Fibroblast of lung (primary cell): Measurements from ENCODE around the gene FANCD2OS. TPM values are rescaled to one million over a fixed set of nuclear protein-coding genes. Genes with fewer than 3 reads are reported as not detected.

Source experiments
- DNase-seq, 2 donors: peaks; one replicate each; pipeline versions ENCODE4 v3.0.0 to v3.0.0-alpha.2; 2010; ENCODE audit warnings: low read depth in 2 of 2
- H2AFZ ChIP-seq: 2 replicates; pipeline ENCODE4 v1.5.1; 2012; ENCODE audit warnings: low read length, control low read depth, inconsistent platforms
- H3K27ac ChIP-seq: 2 replicates; pipeline ENCODE4 v1.5.1; 2011; ENCODE audit warnings: low read length, control low read depth; ENCODE audit not compliant: insufficient read depth
- H3K27me3 ChIP-seq: 2 replicates; pipeline ENCODE4 v1.5.1; 2011; ENCODE audit warnings: mild to moderate bottlenecking, low read length; ENCODE audit not compliant: control insufficient read depth, insufficient read depth
- H3K36me3 ChIP-seq: 2 replicates; pipeline ENCODE4 v1.5.1; 2011; ENCODE audit warnings: low read length; ENCODE audit not compliant: control insufficient read depth, insufficient read depth
- H3K4me1 ChIP-seq: 2 replicates; pipeline ENCODE4 v1.5.1; 2011; ENCODE audit warnings: low read length; ENCODE audit not compliant: control insufficient read depth, insufficient read depth; ENCODE audit errors: extremely low read depth
- H3K4me2 ChIP-seq: 2 replicates; pipeline ENCODE4 v1.5.1; 2011; ENCODE audit warnings: low read length, control low read depth; ENCODE audit not compliant: insufficient read depth; ENCODE audit errors: extremely low read depth
- H3K4me3 ChIP-seq, 4 experiments: fragments of 200-600 bp in 1 of 4; sonication (generic) in 1 of 4; replicated peaks in 1 of 4; 2 replicates each; pipeline ENCODE4 v1.5.1; 2011 to 2016; ENCODE audit warnings: low read length in 4 of 4, low read depth in 3 of 4, mild to moderate bottlenecking in 3 of 4, control low read depth in 2 of 4, inconsistent platforms in 1 of 4, mixed read lengths in 1 of 4; ENCODE audit not compliant: insufficient read depth in 1 of 4; ENCODE audit errors: control extremely low read depth in 1 of 4
- H3K79me2 ChIP-seq: 2 replicates; pipeline ENCODE4 v1.5.1; 2012; ENCODE audit warnings: mild to moderate bottlenecking, low read length, inconsistent platforms; ENCODE audit not compliant: control insufficient read depth, insufficient read depth
- H3K9ac ChIP-seq: 2 replicates; pipeline ENCODE4 v1.5.1; 2011; ENCODE audit warnings: mild to moderate bottlenecking, low read length, control low read depth; ENCODE audit not compliant: insufficient read depth
- H3K9me3 ChIP-seq: 2 replicates; pipeline ENCODE4 v1.5.1; 2012; ENCODE audit warnings: low read depth, low read length; ENCODE audit not compliant: control insufficient read depth, insufficient read depth
- H4K20me1 ChIP-seq: 2 replicates; pipeline ENCODE4 v1.5.1; 2011; ENCODE audit warnings: low read length; ENCODE audit not compliant: control insufficient read depth, insufficient read depth; ENCODE audit errors: extremely low read depth
- CTCF ChIP-seq, 2 donors: IDR thresholded peaks in 1 of 2; conservative IDR thresholded peaks in 1 of 2; 1 replicate in 1 of 2; 2 replicates in 1 of 2; pipeline ENCODE4 v1.5.1; 2011 to 2012; ENCODE audit warnings: low read length in 2 of 2, control low read depth in 1 of 2, inconsistent platforms in 1 of 2, low read depth in 1 of 2, mild to moderate bottlenecking in 1 of 2
- EZH2 ChIP-seq: IDR thresholded peaks from 2 replicates; pipeline ENCODE4 v1.5.1; 2012; ENCODE audit warnings: low read length, control low read depth, mild to moderate bottlenecking; ENCODE audit errors: missing control alignments
- polyA plus RNA-seq, 2 donors: library from polyadenylated mRNA; depleted of rRNA in 1 of 2; stranded (reverse) in 1 of 2; unstranded in 1 of 2; fragments of >200 nt; gene quantifications; 2 replicates each; pipeline ENCODE4 v1.2.1, GENCODE V29; 2011 to 2012; ENCODE audit warnings: missing spikeins in 1 of 2
- total RNA-seq: library from RNA; depleted of rRNA; stranded (reverse); fragments of >200 nt; gene quantifications from 2 replicates; pipeline ENCODE4 v1.2.1, GENCODE V29; 2014

FANCD2OS gene
- total and polyA plus RNA-seq, 2 donors (not counting 1 experiment from before 2014, with no cell fraction given): not detected

- Histone ChIP-seq H3K4me1 (no peaks in the 10 kb centered on the region), H3K27ac (no peak overlapping the region), H3K79me2 (no peaks in the 10 kb centered on the region), H3K4me2 (no peak overlapping the region), H3K4me3 (no peak overlapping the region), H3K9ac (no peak overlapping the region), H2AFZ (no peak overlapping the region), H3K36me3 (no peaks in the 10 kb centered on the region), H3K27me3 (no peaks in the 10 kb centered on the region), H4K20me1 (no peaks in the 10 kb centered on the region), H3K9me3 (no peaks in the 10 kb centered on the region)
- no peak for DNase-seq
- TF ChIP-seq CTCF (conservative IDR thresholded peaks at IDR 0.05 in 1 of 2, IDR thresholded peaks at IDR 0.05 in 1 of 2; ENCODE audit: low read depth in 1 of 2, low read length in 2 of 2) (no peak), EZH2 (no peak)
These were observed 53.0 kb downstream of the FANCD2OS start for GRCh38 chr3:10055097-10055496.

Other genes with a start within 250 kb of the FANCD2OS start
- 0.17 TPM in 1 of 2 replicates, not detected in the other for gene CIDEC, start 228.0 kb downstream of the FANCD2OS start, total RNA-seq
- gene CIDEC, start 228.0 kb downstream of the FANCD2OS start, polyA plus RNA-seq: 0.08 TPM in 1 of 2 replicates, not detected in the other
- gene JAGN1, start 217.6 kb downstream of the FANCD2OS start, total RNA-seq: 30.6 and 33.9 TPM in 2 replicates
- 36.6 and 44.9 TPM in 2 replicates for gene JAGN1, start 217.6 kb downstream of the FANCD2OS start, polyA plus RNA-seq
- 0.26 and 0.99 TPM in 2 replicates for gene IL17RE, start 205.4 kb downstream of the FANCD2OS start, total RNA-seq
- 1.9 and 2.6 TPM in 2 replicates for gene IL17RE, start 205.4 kb downstream of the FANCD2OS start, polyA plus RNA-seq
- gene IL17RC, start 191.2 kb downstream of the FANCD2OS start, total RNA-seq: 17.5 and 21.3 TPM in 2 replicates
- gene IL17RC, start 191.2 kb downstream of the FANCD2OS start, polyA plus RNA-seq: 14.5 and 17.1 TPM in 2 replicates
- 15.7 and 50.2 TPM in 2 replicates for gene CRELD1, start 174.4 kb downstream of the FANCD2OS start, total RNA-seq
- gene CRELD1, start 174.4 kb downstream of the FANCD2OS start, polyA plus RNA-seq: 23.8 and 24.2 TPM in 2 replicates
- gene PRRT3, start 155.8 kb downstream of the FANCD2OS start, total RNA-seq: 1.5 and 3.8 TPM in 2 replicates
- gene PRRT3, start 155.8 kb downstream of the FANCD2OS start, polyA plus RNA-seq: 3.1 and 4.5 TPM in 2 replicates
- 63.6 and 63.9 TPM in 2 replicates for gene EMC3, start 121.4 kb downstream of the FANCD2OS start, total RNA-seq
- 139 and 149 TPM in 2 replicates for gene EMC3, start 121.4 kb downstream of the FANCD2OS start, polyA plus RNA-seq
- 2.1 and 7.1 TPM in 2 replicates for gene FANCD2, start 81.8 kb downstream of the FANCD2OS start, total RNA-seq
- 9.7 and 25.5 TPM in 2 replicates for gene FANCD2, start 81.8 kb downstream of the FANCD2OS start, polyA plus RNA-seq
- 112 and 114 TPM in 2 replicates for gene BRK1, start 7.4 kb upstream of the FANCD2OS start, total RNA-seq
- gene BRK1, start 7.4 kb upstream of the FANCD2OS start, polyA plus RNA-seq: 303 and 326 TPM in 2 replicates
- gene VHL, start 33.5 kb upstream of the FANCD2OS start, total RNA-seq: 36.7 and 39.3 TPM in 2 replicates
- gene VHL, start 33.5 kb upstream of the FANCD2OS start, polyA plus RNA-seq: 13.3 and 13.8 TPM in 2 replicates
- gene IRAK2, start 56.7 kb upstream of the FANCD2OS start, total RNA-seq: 4.4 and 6.6 TPM in 2 replicates
- 1.5 and 3.6 TPM in 2 replicates for gene IRAK2, start 56.7 kb upstream of the FANCD2OS start, polyA plus RNA-seq
- 9.0 and 12.4 TPM in 2 replicates for gene TATDN2, start 140.2 kb upstream of the FANCD2OS start, total RNA-seq
- 16.5 and 20.9 TPM in 2 replicates for gene TATDN2, start 140.2 kb upstream of the FANCD2OS start, polyA plus RNA-seq
- gene GHRL, start 184.7 kb upstream of the FANCD2OS start, total RNA-seq: not detected in 2 replicates
- 0.10 TPM in 1 of 2 replicates, not detected in the other for gene GHRL, start 184.7 kb upstream of the FANCD2OS start, polyA plus RNA-seq
- gene SEC13, start 212.9 kb upstream of the FANCD2OS start, total RNA-seq: 189 and 243 TPM in 2 replicates
- 238 and 264 TPM in 2 replicates for gene SEC13, start 212.9 kb upstream of the FANCD2OS start, polyA plus RNA-seq